Mesenchymal stem cell (in vitro differentiated cells and primary cell): ENCODE measurements around the gene CHRNA7.
"Not testable (repeated sequence)": the region's sequence is repeated elsewhere in the genome, so short reads cannot be mapped to it uniquely, and the experiment has no call there.

Experiments used
- DNase-seq: peaks from one replicate; pipeline ENCODE4 v3.0.0-alpha.2; 2013
- H2AFZ ChIP-seq: one replicate; pipeline ENCODE4 v1.6.1; 2013; ENCODE audit warnings: low read depth, mild to moderate bottlenecking, control low read depth, inconsistent platforms, low read length, moderate library complexity
- H2AK5ac ChIP-seq: 2 replicates; pipeline ENCODE4 v1.6.1; 2013; ENCODE audit warnings: low read length, moderate library complexity, mild to moderate bottlenecking, inconsistent platforms; ENCODE audit not compliant: severe bottlenecking
- H2BK120ac ChIP-seq: one replicate; pipeline ENCODE4 v1.6.1; 2013; ENCODE audit warnings: low read depth, mild to moderate bottlenecking, inconsistent platforms, low read length, moderate library complexity
- H2BK12ac ChIP-seq, 2 experiments: one replicate each; pipeline ENCODE4 v1.6.1; 2013; ENCODE audit warnings: inconsistent platforms in 2 of 2, low read length in 2 of 2, mild to moderate bottlenecking in 2 of 2, moderate library complexity in 2 of 2, control low read depth in 1 of 2
- H2BK15ac ChIP-seq: one replicate; pipeline ENCODE4 v1.6.1; 2013; ENCODE audit warnings: mild to moderate bottlenecking, low read depth, inconsistent platforms; ENCODE audit not compliant: poor library complexity, severe bottlenecking
- H2BK5ac ChIP-seq: 2 replicates; pipeline ENCODE4 v1.6.1; 2013; ENCODE audit warnings: low read depth, mild to moderate bottlenecking, low read length, control low read depth, inconsistent platforms; ENCODE audit not compliant: poor library complexity, severe bottlenecking
- H3K14ac ChIP-seq, 2 experiments: one replicate each; pipeline ENCODE4 v1.6.1; 2013; ENCODE audit warnings: inconsistent platforms in 2 of 2, low read length in 2 of 2, control low read depth in 1 of 2, mild to moderate bottlenecking in 1 of 2, moderate library complexity in 1 of 2
- H3K18ac ChIP-seq, 2 experiments: one replicate each; pipeline ENCODE4 v1.6.1; 2013; ENCODE audit warnings: inconsistent platforms in 2 of 2, low read length in 2 of 2, control low read depth in 1 of 2, low read depth in 1 of 2, mild to moderate bottlenecking in 1 of 2
- H3K23ac ChIP-seq, 2 experiments: one replicate each; pipeline ENCODE4 v1.6.1; 2013; ENCODE audit warnings: inconsistent platforms in 2 of 2, low read length in 2 of 2, mild to moderate bottlenecking in 2 of 2, moderate library complexity in 2 of 2, control low read depth in 1 of 2
- H3K27ac ChIP-seq: 2 replicates; pipeline ENCODE4 v1.5.1; 2013; ENCODE audit warnings: mild to moderate bottlenecking, moderate library complexity, low read length, control low read depth, inconsistent platforms; ENCODE audit not compliant: poor library complexity, severe bottlenecking
- H3K27me3 ChIP-seq, 2 experiments: 2 replicates each; pipeline versions ENCODE4 v1.6.1 to v1.7.0; 2013; ENCODE audit warnings: low read length in 2 of 2, mild to moderate bottlenecking in 2 of 2, moderate library complexity in 2 of 2, control low read depth in 1 of 2, inconsistent platforms in 1 of 2; ENCODE audit not compliant: control insufficient read depth in 1 of 2, insufficient read depth in 1 of 2
- H3K36me3 ChIP-seq, 2 experiments: 2 replicates each; pipeline versions ENCODE4 v1.6.1 to v1.7.0; 2013; ENCODE audit warnings: low read length in 2 of 2, control low read depth in 1 of 2, inconsistent platforms in 1 of 2, low read depth in 1 of 2, mild to moderate bottlenecking in 1 of 2; ENCODE audit not compliant: insufficient read depth in 2 of 2, control insufficient read depth in 1 of 2
- H3K4ac ChIP-seq, 2 experiments: one replicate each; pipeline ENCODE4 v1.6.1; 2013; ENCODE audit warnings: inconsistent platforms in 2 of 2, low read length in 2 of 2, mild to moderate bottlenecking in 2 of 2, moderate library complexity in 2 of 2, control low read depth in 1 of 2, low read depth in 1 of 2
- H3K4me1 ChIP-seq: 2 replicates; pipeline ENCODE4 v1.6.1; 2013; ENCODE audit warnings: low read depth, low read length, control low read depth; ENCODE audit not compliant: control insufficient read depth, insufficient read depth
- H3K4me2 ChIP-seq: 2 replicates; pipeline ENCODE4 v1.6.1; 2013; ENCODE audit warnings: low read length, mild to moderate bottlenecking, inconsistent platforms; ENCODE audit not compliant: poor library complexity, severe bottlenecking
- H3K4me3 ChIP-seq, 2 experiments: 2 replicates each; pipeline versions ENCODE4 v1.5.1 to v1.7.0; 2013; ENCODE audit warnings: low read length in 2 of 2, mild to moderate bottlenecking in 2 of 2, control low read depth in 1 of 2, low read depth in 1 of 2; ENCODE audit not compliant: insufficient read depth in 1 of 2
- H3K79me1 ChIP-seq: replicated peaks from 2 replicates; pipeline ENCODE4 v1.6.1; 2013; ENCODE audit warnings: mild to moderate bottlenecking, control low read depth, low read length, inconsistent platforms; ENCODE audit not compliant: poor library complexity, severe bottlenecking
- H3K9ac ChIP-seq: 2 replicates; pipeline ENCODE4 v1.7.0; 2013; ENCODE audit warnings: mild to moderate bottlenecking, low read length, moderate library complexity
- H3K9me3 ChIP-seq: 2 replicates; pipeline ENCODE4 v1.7.0; 2013; ENCODE audit warnings: mild to moderate bottlenecking, low read length; ENCODE audit not compliant: control insufficient read depth
- H4K8ac ChIP-seq: one replicate; pipeline ENCODE4 v1.6.1; 2013; ENCODE audit warnings: inconsistent platforms, mild to moderate bottlenecking, low read length, moderate library complexity
- H4K91ac ChIP-seq: one replicate; pipeline ENCODE4 v1.6.1; 2013; ENCODE audit warnings: mild to moderate bottlenecking, low read length, inconsistent platforms
- WGBS: methylation state at CpG from one replicate; pipeline ENCODE4 v1.1.7; 2013; ENCODE audit warnings: mixed read lengths; 5-methylcytosine and 5-hydroxymethylcytosine counted together

The CHRNA7 gene

DNA sequence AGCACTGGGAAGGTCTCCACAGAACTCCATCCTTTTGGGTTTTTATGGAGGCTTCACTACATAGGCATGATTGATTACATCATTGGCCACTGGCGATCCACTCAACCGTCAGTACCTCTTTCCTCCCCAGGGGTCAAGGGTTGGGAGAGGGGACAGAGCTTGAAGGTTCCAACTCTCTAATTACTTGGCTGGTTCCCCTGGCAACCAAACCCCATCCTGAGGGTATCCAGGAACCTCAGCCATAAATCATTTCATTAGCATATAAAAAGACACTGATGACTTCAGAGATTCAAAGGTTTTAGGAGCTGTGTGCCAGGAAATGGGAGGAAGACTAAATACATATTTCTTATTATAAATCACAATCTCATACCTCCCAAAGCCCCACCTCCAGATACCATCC lies 131.8 kb downstream of the CHRNA7 start:
- H3K4me1 ChIP-seq, H4K91ac ChIP-seq, H4K8ac ChIP-seq, H2BK5ac ChIP-seq, H2AK5ac ChIP-seq, H2BK120ac ChIP-seq, H3K4me3 ChIP-seq, H3K18ac ChIP-seq, H3K27ac ChIP-seq, H3K36me3 ChIP-seq, H2BK15ac ChIP-seq, H2BK12ac ChIP-seq, H3K27me3 ChIP-seq, H3K4me2 ChIP-seq, DNase-seq, H2AFZ ChIP-seq, H3K14ac ChIP-seq, H3K9me3 ChIP-seq, H3K4ac ChIP-seq, H3K23ac ChIP-seq, H3K79me1 ChIP-seq, H3K9ac ChIP-seq: not testable (repeated sequence)
- no CpG with 5 or more reads among the region's 2 CpGs for WGBS

DNA sequence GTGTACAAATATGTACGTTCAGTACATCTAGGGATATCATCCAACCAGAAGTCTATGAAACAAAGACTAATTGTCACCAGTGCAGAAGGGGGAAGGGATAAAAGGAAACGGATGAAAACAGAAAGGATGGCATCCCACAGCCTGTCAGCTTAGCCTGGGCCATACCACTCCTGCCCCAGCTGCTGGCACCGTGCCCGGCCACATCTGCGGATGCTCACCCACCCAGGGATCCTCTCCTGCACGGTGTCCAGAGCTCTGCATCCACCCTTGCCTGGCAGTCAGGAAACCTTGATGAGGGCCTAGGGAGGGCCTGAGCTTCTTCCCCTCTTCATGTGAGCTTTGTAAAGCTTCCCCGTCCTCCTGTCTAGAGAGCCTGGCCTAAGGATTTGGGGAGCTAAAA lies 133.8 kb downstream of the CHRNA7 start:
- H3K4me2 ChIP-seq, H3K27me3 ChIP-seq, DNase-seq, H3K14ac ChIP-seq, H3K9me3 ChIP-seq, H2BK5ac ChIP-seq, H3K4me1 ChIP-seq, H4K8ac ChIP-seq, H2BK12ac ChIP-seq, H3K79me1 ChIP-seq, H3K4me3 ChIP-seq, H3K18ac ChIP-seq, H2BK15ac ChIP-seq, H4K91ac ChIP-seq, H3K36me3 ChIP-seq, H2AFZ ChIP-seq, H3K4ac ChIP-seq, H3K27ac ChIP-seq, H2AK5ac ChIP-seq, H3K23ac ChIP-seq, H2BK120ac ChIP-seq, H3K9ac ChIP-seq: not testable (repeated sequence)
- no CpG with 5 or more reads among the region's 7 CpGs for WGBS

DNA sequence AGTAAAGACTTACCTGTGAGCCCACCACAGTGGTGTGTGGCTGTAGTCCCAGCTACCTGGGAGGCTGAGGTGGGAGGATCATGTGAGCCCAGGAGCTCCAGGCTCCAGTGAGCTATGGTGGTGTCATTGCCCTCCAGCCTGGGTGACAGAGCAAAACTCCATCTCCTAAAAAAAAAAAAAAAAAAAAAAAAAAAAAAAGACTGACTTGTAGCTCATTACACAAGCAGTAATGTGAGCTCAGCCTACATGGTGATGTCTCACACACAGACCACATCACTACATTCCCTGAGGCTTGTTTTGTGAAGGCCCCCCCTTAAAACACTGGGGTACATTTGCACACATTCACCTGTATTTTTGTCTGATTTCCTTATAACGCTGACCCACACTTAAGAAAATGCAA lies 134.4 kb downstream of the CHRNA7 start:
- H3K79me1 ChIP-seq, H3K36me3 ChIP-seq, H2BK15ac ChIP-seq, H2AK5ac ChIP-seq, H3K18ac ChIP-seq, H4K91ac ChIP-seq, H3K14ac ChIP-seq, H3K23ac ChIP-seq, H2BK5ac ChIP-seq, H2BK12ac ChIP-seq, H3K27me3 ChIP-seq, H3K4ac ChIP-seq, H2AFZ ChIP-seq, H4K8ac ChIP-seq, H3K9ac ChIP-seq, H3K27ac ChIP-seq, DNase-seq, H3K9me3 ChIP-seq, H3K4me1 ChIP-seq, H3K4me2 ChIP-seq, H3K4me3 ChIP-seq, H2BK120ac ChIP-seq: not testable (repeated sequence)
- no CpG with 5 or more reads among the region's 1 CpG for WGBS

DNA sequence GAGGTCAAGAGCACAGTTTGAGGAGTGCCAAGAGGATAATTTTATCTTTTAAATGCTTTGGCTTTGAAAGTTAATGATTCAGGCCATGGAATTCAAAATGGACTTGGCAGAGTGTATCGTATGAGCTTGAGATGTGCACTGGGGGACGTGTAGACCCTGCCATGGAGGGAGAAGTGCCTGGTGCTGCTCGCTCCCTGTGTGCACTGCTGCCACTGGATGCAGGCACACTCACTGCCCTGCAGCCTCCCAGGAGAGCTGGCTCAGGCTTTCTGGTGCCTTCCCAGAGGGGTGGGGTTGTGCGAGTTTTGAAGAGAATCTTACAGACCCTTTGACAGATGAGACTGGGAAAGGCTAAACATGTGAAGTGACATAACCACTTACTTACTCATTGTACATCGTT lies 135.5 kb downstream of the CHRNA7 start:
- WGBS = no CpG with 5 or more reads among the region's 5 CpGs
- not testable (repeated sequence) for H3K27ac ChIP-seq, H4K91ac ChIP-seq, H3K14ac ChIP-seq, H3K4me1 ChIP-seq, H3K9ac ChIP-seq, H3K36me3 ChIP-seq, H3K79me1 ChIP-seq, H2BK5ac ChIP-seq, H2AK5ac ChIP-seq, DNase-seq, H3K23ac ChIP-seq, H3K4me2 ChIP-seq, H3K18ac ChIP-seq, H3K4me3 ChIP-seq, H4K8ac ChIP-seq, H2BK120ac ChIP-seq, H3K9me3 ChIP-seq, H2AFZ ChIP-seq, H3K27me3 ChIP-seq, H3K4ac ChIP-seq, H2BK12ac ChIP-seq, H2BK15ac ChIP-seq
